Ovary (tissue), 3 donors: ENCODE measurements around the gene MAP4K2.

Source experiments
- CTCF ChIP-seq, 3 donors: fragments of 450-650 bp in 2 of 3; fragments of 200-600 bp in 1 of 3; IDR thresholded peaks; one replicate each; pipeline versions ENCODE4 v1.5.1 to v1.8.0; 2016 to 2022; ENCODE audit warnings: antibody characterized with exemption in 3 of 3, mild to moderate bottlenecking in 1 of 3
- EP300 ChIP-seq: sonication (generic); formaldehyde crosslinking; IDR thresholded peaks from one replicate; pipeline ENCODE4 v1.6.1; 2017; ENCODE audit warnings: antibody characterized with exemption
- POLR2A ChIP-seq: fragments of 450-650 bp; IDR thresholded peaks from one replicate; pipeline ENCODE4 v1.6.1; 2017; ENCODE audit warnings: antibody characterized with exemption, mild to moderate bottlenecking, moderate library complexity
- donor health status: DM: no; HTN: no; CAD: no.

- TF ChIP-seq EP300 = no peak
- no peak for TF ChIP-seq CTCF (IDR thresholded peaks at IDR 0.05)
- no peak for TF ChIP-seq POLR2A
Observed at GRCh38 chr11:64771861-64772260, 31.2 kb downstream of the MAP4K2 start.
